ENCODE results near the gene ADAT3. TPM values are rescaled to one million over a fixed set of nuclear protein-coding genes. Genes with fewer than 3 reads are reported as not detected.

Gene ADAT3
- polyA plus RNA-seq, 1 of the 3 experiments (the other 2 are of a cell fraction), result 2.8 TPM

DNA sequence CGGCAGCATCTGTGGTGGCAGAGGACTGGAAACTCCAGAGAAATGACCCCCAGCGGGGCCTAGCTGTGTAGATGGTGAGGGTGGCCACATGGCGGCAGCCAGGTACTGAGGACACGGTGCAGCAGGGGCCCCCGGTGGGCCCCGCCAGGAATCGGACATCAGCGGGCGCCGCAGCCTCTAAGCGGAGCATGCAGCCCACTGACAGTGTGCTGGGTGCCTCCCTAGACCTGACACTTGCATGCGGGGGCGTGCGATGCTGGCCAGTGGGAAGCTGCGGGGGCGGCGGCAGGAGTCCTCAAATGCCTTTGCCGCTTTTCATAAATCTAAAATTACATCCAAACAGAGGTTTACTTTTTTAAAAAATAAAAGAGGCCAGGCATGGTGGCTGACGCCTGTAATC lies 16.1 kb downstream of the ADAT3 start:
- H3K9me2 ChIP-seq, result no peaks in the 10 kb centered on the region
- no peak overlapping the region for H3K9ac ChIP-seq
- DNase-seq, result no peak
- H3K27me3 ChIP-seq (ENCODE audit: insufficient read depth), result no peaks in the 10 kb centered on the region
- ChIA-PET POLR2A (no interaction called here), CTCF (interaction anchor here (0.6 kb wide), 1 partner anchor 13 kb away, joined by 3 read pairs; no protein-coding TSS in a partner anchor)
- no peaks in the 10 kb centered on the region for H3K79me2 ChIP-seq (ENCODE audit: insufficient read depth)
- no peak overlapping the region for H3K4me3 ChIP-seq (ENCODE audit: low read depth in 2 of 2, low read length in 1 of 2)
- H3K9me3 ChIP-seq, result no peaks in the 10 kb centered on the region
- H3K27ac ChIP-seq (ENCODE audit: low read depth in 2 of 2, low read length in 1 of 2), result no peak overlapping the region
- H3K4me2 ChIP-seq, result no peak overlapping the region
- no peak overlapping the region for H2AFZ ChIP-seq (ENCODE audit: low read depth)
- H4K20me1 ChIP-seq (ENCODE audit: insufficient read depth), result no peaks in the 10 kb centered on the region
- 96% methylated on average over 8 of the region's 19 CpGs for WGBS (ENCODE audit: low lambda C conversion rate)
- TF ChIP-seq EZH2phosphoT487 (IDR thresholded peaks at IDR 0.05; ENCODE audit: borderline replicate concordance, low read depth) (no peak), SIN3A (IDR thresholded peaks at IDR 0.05; ENCODE audit: borderline replicate concordance, low read depth, low read length) (no peak), ELF1 (IDR thresholded peaks at IDR 0.05) (no peak), USF2 (IDR thresholded peaks at IDR 0.05; ENCODE audit: borderline replicate concordance, low read depth, low read length) (no peak), TEAD4 (IDR thresholded peaks at IDR 0.05; ENCODE audit: borderline replicate concordance, insufficient read depth) (no peak), RAD21 (IDR thresholded peaks at IDR 0.05; ENCODE audit: low read length) (no peak), ZBTB33 (IDR thresholded peaks at IDR 0.05; ENCODE audit: borderline replicate concordance, low read depth) (no peak), MEF2A (IDR thresholded peaks at IDR 0.05; ENCODE audit: borderline replicate concordance, low read depth) (no peak), MAX (IDR thresholded peaks at IDR 0.05; ENCODE audit: low read depth) (no peak)
- TF ChIP-seq, protein P1, sequence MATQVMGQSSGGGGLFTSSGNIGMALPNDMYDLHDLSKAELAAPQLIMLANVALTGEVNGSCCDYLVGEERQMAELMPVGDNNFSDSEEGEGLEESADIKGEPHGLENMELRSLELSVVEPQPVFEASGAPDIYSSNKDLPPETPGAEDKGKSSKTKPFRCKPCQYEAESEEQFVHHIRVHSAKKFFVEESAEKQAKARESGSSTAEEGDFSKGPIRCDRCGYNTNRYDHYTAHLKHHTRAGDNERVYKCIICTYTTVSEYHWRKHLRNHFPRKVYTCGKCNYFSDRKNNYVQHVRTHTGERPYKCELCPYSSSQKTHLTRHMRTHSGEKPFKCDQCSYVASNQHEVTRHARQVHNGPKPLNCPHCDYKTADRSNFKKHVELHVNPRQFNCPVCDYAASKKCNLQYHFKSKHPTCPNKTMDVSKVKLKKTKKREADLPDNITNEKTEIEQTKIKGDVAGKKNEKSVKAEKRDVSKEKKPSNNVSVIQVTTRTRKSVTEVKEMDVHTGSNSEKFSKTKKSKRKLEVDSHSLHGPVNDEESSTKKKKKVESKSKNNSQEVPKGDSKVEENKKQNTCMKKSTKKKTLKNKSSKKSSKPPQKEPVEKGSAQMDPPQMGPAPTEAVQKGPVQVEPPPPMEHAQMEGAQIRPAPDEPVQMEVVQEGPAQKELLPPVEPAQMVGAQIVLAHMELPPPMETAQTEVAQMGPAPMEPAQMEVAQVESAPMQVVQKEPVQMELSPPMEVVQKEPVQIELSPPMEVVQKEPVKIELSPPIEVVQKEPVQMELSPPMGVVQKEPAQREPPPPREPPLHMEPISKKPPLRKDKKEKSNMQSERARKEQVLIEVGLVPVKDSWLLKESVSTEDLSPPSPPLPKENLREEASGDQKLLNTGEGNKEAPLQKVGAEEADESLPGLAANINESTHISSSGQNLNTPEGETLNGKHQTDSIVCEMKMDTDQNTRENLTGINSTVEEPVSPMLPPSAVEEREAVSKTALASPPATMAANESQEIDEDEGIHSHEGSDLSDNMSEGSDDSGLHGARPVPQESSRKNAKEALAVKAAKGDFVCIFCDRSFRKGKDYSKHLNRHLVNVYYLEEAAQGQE (IDR thresholded peaks at IDR 0.05; ENCODE audit: low read depth, low read length), result no peak
- peaks cover 0 to 39% of the 10 kb centered on the region in 2 experiments for H3K36me3 ChIP-seq (replicated peaks in 1 of 2; ENCODE audit: control insufficient read depth in 1 of 2, insufficient read depth in 2 of 2, low read length in 1 of 2)
- H3K4me1 ChIP-seq (ENCODE audit: control insufficient read depth in 1 of 2, insufficient read depth in 2 of 2, low read depth in 1 of 2, low read length in 1 of 2), result no peaks in the 10 kb centered on the region
- no peaks in the 10 kb centered on the region for H3F3A ChIP-seq (replicated peaks; ENCODE audit: insufficient read depth)
